ENCODE data around the gene TFEB.

DNA sequence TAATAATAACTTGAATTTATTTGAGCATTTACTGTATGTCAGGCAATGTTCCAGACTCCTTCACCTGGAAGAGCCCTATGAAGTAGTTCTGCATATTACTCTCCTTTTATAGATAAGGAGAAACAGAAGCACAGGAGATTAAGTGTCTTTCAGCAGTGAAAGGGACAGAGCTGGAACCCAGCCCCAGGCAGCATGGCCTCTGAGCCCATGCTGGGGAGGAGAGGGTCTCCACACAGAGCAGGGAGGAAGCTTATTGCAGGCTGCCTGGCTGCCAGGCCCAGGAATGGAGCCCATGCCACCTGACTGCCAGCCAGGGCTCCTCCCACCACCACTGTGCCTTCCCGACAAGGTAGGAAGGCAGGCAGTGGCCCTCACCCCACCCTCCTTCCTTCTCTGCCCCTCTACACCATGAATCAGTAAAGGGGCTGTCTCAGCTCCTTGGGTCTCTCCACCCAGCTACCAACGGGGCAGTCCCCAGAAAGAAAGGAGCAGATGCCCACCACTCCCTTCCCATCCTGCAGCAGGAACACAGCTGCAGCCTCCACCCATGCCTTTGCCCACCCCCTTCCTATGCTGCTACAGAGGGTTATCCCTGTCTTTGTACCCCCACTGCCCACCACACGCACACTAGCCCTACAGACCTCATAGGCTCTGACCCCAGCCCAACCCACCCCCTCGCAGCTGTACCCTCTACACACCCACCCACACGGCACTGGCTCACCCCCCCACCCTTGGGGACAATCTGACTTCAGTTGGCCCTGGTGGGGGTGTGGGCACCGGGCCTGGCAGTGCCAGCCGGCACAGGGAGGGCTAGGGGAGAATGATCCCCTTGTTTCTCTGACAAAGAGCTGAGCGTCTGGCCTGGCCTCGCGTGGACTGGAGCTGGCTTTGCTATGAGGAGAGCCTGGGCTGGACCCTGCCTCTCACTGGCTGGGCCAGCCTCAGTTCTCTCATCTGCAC is 41.8 kb downstream of the TFEB start:
- TF ChIP-seq, protein P1, sequence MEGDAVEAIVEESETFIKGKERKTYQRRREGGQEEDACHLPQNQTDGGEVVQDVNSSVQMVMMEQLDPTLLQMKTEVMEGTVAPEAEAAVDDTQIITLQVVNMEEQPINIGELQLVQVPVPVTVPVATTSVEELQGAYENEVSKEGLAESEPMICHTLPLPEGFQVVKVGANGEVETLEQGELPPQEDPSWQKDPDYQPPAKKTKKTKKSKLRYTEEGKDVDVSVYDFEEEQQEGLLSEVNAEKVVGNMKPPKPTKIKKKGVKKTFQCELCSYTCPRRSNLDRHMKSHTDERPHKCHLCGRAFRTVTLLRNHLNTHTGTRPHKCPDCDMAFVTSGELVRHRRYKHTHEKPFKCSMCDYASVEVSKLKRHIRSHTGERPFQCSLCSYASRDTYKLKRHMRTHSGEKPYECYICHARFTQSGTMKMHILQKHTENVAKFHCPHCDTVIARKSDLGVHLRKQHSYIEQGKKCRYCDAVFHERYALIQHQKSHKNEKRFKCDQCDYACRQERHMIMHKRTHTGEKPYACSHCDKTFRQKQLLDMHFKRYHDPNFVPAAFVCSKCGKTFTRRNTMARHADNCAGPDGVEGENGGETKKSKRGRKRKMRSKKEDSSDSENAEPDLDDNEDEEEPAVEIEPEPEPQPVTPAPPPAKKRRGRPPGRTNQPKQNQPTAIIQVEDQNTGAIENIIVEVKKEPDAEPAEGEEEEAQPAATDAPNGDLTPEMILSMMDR (IDR thresholded peaks at IDR 0.05), result no peak
- TF ChIP-seq POLR2A (IDR thresholded peaks at IDR 0.05; ENCODE audit: low read depth) (no peak), POLR2AphosphoS5 (IDR thresholded peaks at IDR 0.05) (no peak)

Measured in esophagus muscularis mucosa (tissue), 3 donors.